HG03439 (cell line): ENCODE measurements around the gene PRR35.

Experiments
- ATAC-seq: cut with Tn5 transposase; IDR thresholded peaks from one replicate; pipeline ENCODE4 v1.9.1; 2021; ENCODE audit warnings: mild to moderate bottlenecking, moderate library complexity; ENCODE audit not compliant: unreplicated experiment

PRR35 gene

GRCh38 chr16:527015-527903 lies 32.9 kb upstream of the PRR35 start, which contains the start of gene CAPN15:
TSS of gene CAPN15 (plus strand) at chr16:527712. CDS start at chr16:546839, 19,127 bp downstream.
- peak; percentile 63 for ATAC-seq

DNA sequence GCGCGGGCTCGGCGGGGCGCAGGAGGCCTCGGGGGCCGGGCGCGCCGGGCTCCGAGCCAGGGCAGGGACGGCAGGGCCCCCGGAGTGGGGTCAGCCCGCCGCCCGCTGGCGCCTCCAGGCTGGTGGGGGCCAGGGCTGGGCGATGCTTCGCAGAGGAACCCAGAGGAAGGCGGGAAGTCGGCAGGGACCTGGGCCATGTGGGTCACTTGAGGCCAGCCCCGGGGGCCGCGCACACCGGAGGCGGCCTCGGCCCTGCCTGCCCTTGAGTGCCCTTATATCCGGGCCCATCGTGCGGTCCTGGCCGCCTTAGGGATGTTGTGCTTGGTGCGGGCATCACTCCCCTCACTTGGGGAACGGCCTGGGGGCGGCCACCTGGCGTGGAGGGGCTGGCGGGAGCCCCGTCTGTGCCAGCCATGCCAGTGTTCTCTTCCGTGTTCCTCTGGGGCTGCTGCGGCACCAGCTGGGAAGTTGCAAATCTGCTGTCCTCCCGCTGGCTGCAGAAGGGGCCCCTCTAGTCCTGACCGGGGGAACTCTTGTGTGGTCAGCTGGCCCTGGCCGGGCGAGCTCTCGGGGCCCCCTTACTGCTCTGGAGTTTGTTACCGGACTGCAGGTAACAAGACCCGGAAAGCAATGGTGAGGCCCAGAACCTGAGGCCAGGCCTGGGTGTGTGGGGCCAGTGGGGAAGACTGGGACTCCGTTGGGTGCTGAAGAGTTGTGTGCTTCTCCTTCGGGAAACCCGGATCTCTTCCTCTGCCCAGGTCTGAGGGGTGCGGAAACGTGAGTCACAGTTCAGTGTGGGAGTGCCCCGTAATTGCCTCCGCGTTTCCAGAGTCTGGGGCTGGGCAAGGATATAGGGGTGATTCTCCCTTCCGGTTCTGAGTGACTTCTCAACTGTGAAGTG lies 31.8 kb upstream of the PRR35 start:
- ATAC-seq = no peak

DNA sequence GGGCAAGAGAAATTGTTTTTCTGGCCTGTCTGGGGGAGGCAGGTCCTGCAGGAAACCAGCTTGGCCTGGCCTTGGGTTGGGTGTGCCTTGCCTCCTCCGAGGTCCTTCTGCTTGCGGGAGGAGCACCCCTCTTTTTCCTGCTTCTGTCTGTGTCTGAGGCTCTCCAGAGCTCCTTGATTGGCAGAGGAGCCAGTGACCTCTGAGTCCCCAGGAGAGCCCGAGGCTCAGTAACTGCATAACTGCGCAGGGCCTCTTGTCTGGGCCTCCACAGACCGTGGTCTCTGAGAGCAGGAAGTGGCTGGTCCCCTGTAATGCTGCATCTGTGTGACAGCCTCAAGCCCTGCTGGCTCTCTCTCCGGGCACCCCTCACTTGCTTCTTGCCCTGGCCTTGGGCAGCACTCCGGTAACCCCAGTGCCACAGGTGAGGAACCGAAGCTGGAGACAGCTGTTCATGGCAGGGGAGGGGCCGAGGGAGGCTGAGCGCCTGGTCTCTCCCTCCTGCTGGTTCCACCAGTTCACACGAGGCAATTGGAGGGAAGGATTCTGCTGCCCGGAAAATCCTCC lies 31.1 kb upstream of the PRR35 start:
- no peak for ATAC-seq

GRCh38 chr16:530111-530817 lies 29.9 kb upstream of the PRR35 start:
- ATAC-seq = no peak

- ATAC-seq = no peak
These were observed 28.6 kb upstream of the PRR35 start for GRCh38 chr16:531494-532125.

GRCh38 chr16:533391-534123 lies 26.6 kb upstream of the PRR35 start:
- ATAC-seq = no peak

DNA sequence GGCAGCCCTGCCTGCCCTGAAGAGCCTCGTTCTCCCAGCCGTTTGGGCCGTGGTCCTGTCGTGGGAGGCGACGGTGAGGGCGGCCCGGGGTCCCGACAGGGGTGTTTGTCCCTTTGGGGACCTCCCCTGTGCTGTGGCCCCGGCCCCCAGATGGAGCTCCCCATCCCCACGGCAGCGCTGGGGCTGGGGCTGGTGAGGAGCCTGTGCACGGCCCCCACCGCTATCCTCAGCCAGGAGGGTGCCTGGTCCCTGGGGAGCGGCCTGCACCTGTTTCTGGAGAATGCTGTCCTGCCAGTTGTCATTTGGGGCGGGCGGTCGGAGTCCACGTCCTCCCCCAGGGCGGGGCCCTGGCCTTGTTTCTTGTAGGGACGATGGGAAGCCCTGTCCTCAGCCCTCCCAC lies 26.1 kb upstream of the PRR35 start:
- ATAC-seq = no peak

DNA sequence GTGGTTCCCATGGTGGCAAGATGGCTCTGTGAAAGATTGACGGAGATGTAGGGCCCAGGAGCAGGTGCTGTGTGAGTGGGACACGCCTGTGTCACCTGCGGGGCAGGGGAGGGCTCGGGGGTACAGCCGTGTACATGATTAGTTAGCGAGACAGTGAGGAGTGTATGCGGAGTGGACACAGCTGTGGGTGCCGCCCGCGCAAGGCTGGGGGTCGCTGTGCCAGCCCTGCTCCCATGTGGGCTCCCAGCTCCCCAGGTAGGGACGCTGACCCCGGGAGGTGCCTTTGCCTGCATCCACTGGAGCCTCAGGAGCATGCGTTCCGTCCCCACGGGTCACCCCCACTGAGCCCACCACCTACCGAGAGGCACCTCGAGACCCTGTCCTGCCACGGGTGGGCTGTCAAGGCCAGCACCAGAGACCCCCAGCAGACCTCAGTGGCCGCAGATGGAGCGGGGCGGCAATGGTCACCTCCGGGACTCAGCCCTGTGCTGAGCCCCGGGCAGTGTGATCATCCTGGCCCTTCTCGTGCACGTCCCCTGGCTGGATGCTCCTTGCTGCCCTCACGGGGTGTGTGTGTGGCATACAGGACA lies 25.2 kb upstream of the PRR35 start:
- no peak for ATAC-seq

DNA sequence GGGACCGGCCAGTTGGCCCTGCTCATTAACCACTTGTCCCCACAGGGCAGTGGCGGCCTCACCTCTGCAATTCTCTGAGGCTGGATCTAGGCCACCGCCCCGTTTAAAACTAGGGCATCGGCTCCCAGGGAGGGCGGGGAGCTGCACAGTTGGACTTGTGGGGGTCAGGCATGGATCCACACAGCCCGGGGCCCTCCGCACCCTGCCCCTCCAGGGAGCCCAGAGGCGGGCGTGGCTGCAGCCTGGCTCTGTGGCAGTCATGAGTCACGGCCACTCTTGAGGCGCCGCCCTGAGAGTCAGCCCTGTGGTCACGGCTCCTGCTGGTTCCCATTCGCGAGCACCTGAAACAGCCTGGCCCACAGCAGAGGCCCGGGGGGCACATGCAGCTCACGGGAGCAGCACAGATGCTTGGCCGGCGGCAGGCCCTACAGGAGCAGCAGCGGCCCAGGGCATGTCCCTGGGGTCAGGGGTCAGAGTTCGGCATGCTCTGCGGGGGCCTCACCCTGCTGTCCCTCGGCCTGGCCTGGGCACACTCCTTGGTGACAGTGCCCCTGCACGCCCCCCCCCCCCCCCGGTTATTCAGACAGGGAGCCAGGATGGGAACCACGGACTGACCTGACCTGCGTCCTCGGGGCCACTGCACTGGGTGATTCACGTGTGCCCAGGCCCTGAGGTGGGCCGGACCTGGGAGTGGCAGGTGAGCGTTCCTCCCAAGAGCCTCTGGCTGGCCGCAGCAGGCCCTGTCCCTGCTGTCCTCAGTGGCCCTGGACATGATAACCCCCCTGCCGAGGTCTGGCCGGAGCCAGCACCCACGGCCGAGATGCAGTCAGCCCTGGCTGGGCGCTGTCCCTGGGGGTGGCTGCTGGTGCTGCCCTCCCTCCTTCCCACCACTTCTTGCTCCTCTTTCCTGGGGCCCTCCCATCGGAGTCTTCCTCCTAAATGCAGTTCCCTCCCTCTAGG lies 24.5 kb upstream of the PRR35 start:
- ATAC-seq = no peak

DNA sequence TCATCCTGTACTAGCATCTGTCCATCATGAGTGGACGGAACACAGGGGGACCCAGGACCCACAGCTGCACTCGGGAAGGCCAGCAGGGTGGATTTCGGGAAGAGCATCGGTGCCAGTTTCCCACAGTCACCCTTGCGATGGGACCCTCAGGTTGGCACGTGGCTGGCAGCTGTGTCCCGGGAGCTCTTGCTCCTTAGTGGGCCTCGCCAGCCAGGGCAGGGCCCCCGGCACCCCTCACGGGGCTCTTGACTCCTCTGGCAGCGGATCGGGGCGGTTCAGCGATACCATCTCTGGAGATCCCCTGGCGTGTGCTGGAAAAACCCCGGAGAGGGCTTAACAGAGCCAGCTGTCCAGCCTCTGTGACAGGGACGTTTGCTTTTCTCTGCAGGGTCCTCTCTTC lies 23.4 kb upstream of the PRR35 start:
- no peak for ATAC-seq

- ATAC-seq = no peak
These were observed 22.5 kb upstream of the PRR35 start for GRCh38 chr16:537415-538335.

- ATAC-seq = no peak
These were observed 20.2 kb upstream of the PRR35 start for GRCh38 chr16:539901-540530.

- no peak for ATAC-seq
These were observed 19.4 kb upstream of the PRR35 start for GRCh38 chr16:540645-541340.

- no peak for ATAC-seq
These were observed 16.7 kb upstream of the PRR35 start for GRCh38 chr16:543301-544164.

GRCh38 chr16:544517-544916 lies 15.7 kb upstream of the PRR35 start:
- ATAC-seq = no peak
